ENCODE results near the gene SFXN5. TPM values are rescaled to one million over a fixed set of nuclear protein-coding genes. Genes with fewer than 3 reads are reported as not detected.
A peak's percentile ranks its signal among the peaks of the same experiment; 100 is the strongest.

The SFXN5 gene
- total RNA-seq, 1 donor from 2014 or later = 9.5 TPM

GRCh38 chr2:72994282-72994990, 77.1 kb downstream of the SFXN5 start:
- no peak overlapping the region for H3K4me3 Mint-ChIP-seq
- no peaks in the 10 kb centered on the region for H3K9me3 Mint-ChIP-seq
- intact Hi-C loops (cut with micrococcal nuclease) = loop anchor here (5.0 kb wide), 1 partner anchor 93 kb away; no protein-coding TSS in a partner anchor
- H3K4me1 Mint-ChIP-seq (ENCODE audit: low read depth) = no peaks in the 10 kb centered on the region
- no peak for DNase-seq (ENCODE audit: low spot score)
- no peaks in the 10 kb centered on the region for H3K27me3 Mint-ChIP-seq (ENCODE audit: insufficient read depth)
- H3K36me3 Mint-ChIP-seq (ENCODE audit: low read depth) = no peaks in the 10 kb centered on the region
- H3K27ac Mint-ChIP-seq = no peak overlapping the region

GRCh38 chr2:72993933-72994280, 77.6 kb downstream of the SFXN5 start:
- Mint-ChIP-seq H3K4me1 (ENCODE audit: low read depth) (no peaks in the 10 kb centered on the region), H3K9me3 (no peaks in the 10 kb centered on the region), H3K36me3 (ENCODE audit: low read depth) (no peaks in the 10 kb centered on the region), H3K27me3 (ENCODE audit: insufficient read depth) (no peaks in the 10 kb centered on the region), H3K27ac (no peak overlapping the region), H3K4me3 (no peak overlapping the region)
- intact Hi-C loops (cut with micrococcal nuclease) = loop anchor here (1.0 to 5.0 kb wide), 4 partner anchors 76 to 183 kb away; no protein-coding TSS in a partner anchor
- DNase-seq (ENCODE audit: low spot score) = no peak

GRCh38 chr2:72993147-72993932, 78.2 kb downstream of the SFXN5 start:
- peak; percentile 19 for DNase-seq (ENCODE audit: low spot score)
- intact Hi-C loops (cut with micrococcal nuclease) = loop anchor here (1.0 to 5.0 kb wide), 4 partner anchors 77 to 184 kb away; no protein-coding TSS in a partner anchor
- H3K36me3 Mint-ChIP-seq (ENCODE audit: low read depth) = no peaks in the 10 kb centered on the region
- no peak overlapping the region for H3K27ac Mint-ChIP-seq
- H3K27me3 Mint-ChIP-seq (ENCODE audit: insufficient read depth) = no peaks in the 10 kb centered on the region
- no peaks in the 10 kb centered on the region for H3K4me1 Mint-ChIP-seq (ENCODE audit: low read depth)
- no peak overlapping the region for H3K4me3 Mint-ChIP-seq
- H3K9me3 Mint-ChIP-seq = no peaks in the 10 kb centered on the region

GRCh38 chr2:72992734-72993102, 78.8 kb downstream of the SFXN5 start:
- Mint-ChIP-seq H3K27me3 (ENCODE audit: insufficient read depth) (no peaks in the 10 kb centered on the region), H3K9me3 (no peaks in the 10 kb centered on the region), H3K4me1 (ENCODE audit: low read depth) (no peaks in the 10 kb centered on the region), H3K4me3 (no peak overlapping the region), H3K36me3 (ENCODE audit: low read depth) (no peaks in the 10 kb centered on the region), H3K27ac (no peak overlapping the region)
- intact Hi-C loops (cut with micrococcal nuclease) = loop anchor here (1.0 to 5.0 kb wide), 4 partner anchors 78 to 185 kb away; no protein-coding TSS in a partner anchor
- DNase-seq (ENCODE audit: low spot score) = no peak

- DNase-seq (ENCODE audit: low spot score) = no peak
- no peaks in the 10 kb centered on the region for H3K36me3 Mint-ChIP-seq (ENCODE audit: low read depth)
- no peaks in the 10 kb centered on the region for H3K27me3 Mint-ChIP-seq (ENCODE audit: insufficient read depth)
- H3K4me1 Mint-ChIP-seq (ENCODE audit: low read depth) = no peaks in the 10 kb centered on the region
- no peaks in the 10 kb centered on the region for H3K9me3 Mint-ChIP-seq
- intact Hi-C loops (cut with micrococcal nuclease) = loop anchor here (5.0 kb wide), 1 partner anchor 95 kb away; no protein-coding TSS in a partner anchor
- no peak overlapping the region for H3K27ac Mint-ChIP-seq
- H3K4me3 Mint-ChIP-seq = no peak overlapping the region
These were observed 79.4 kb downstream of the SFXN5 start for GRCh38 chr2:72991980-72992733.

- H3K27me3 Mint-ChIP-seq (ENCODE audit: insufficient read depth) = no peaks in the 10 kb centered on the region
These were observed 80.1 kb downstream of the SFXN5 start for GRCh38 chr2:72991439-72991725.

GRCh38 chr2:72990695-72991438, 80.6 kb downstream of the SFXN5 start:
- DNase-seq (ENCODE audit: low spot score) = no peak
- no peaks in the 10 kb centered on the region for H3K36me3 Mint-ChIP-seq (ENCODE audit: low read depth)
- intact Hi-C loops (cut with micrococcal nuclease) = loop anchor here (5.0 kb wide), 1 partner anchor 96 kb away; no protein-coding TSS in a partner anchor
- H3K4me3 Mint-ChIP-seq = no peak overlapping the region
- no peak overlapping the region for H3K27ac Mint-ChIP-seq
- no peaks in the 10 kb centered on the region for H3K27me3 Mint-ChIP-seq (ENCODE audit: insufficient read depth)
- H3K4me1 Mint-ChIP-seq (ENCODE audit: low read depth) = no peaks in the 10 kb centered on the region
- no peaks in the 10 kb centered on the region for H3K9me3 Mint-ChIP-seq

More at GRCh38 chr2:72991439-72991725, 80.1 kb downstream of the SFXN5 start:
- no peaks in the 10 kb centered on the region for H3K36me3 Mint-ChIP-seq (ENCODE audit: low read depth)
- intact Hi-C loops (cut with micrococcal nuclease) = loop anchor here (5.0 kb wide), 1 partner anchor 96 kb away; no protein-coding TSS in a partner anchor
- DNase-seq (ENCODE audit: low spot score) = no peak
- no peak overlapping the region for H3K27ac Mint-ChIP-seq
- H3K9me3 Mint-ChIP-seq = no peaks in the 10 kb centered on the region
- no peaks in the 10 kb centered on the region for H3K4me1 Mint-ChIP-seq (ENCODE audit: low read depth)
- no peak overlapping the region for H3K4me3 Mint-ChIP-seq

- Mint-ChIP-seq H3K9me3 (no peaks in the 10 kb centered on the region), H3K36me3 (ENCODE audit: low read depth) (no peaks in the 10 kb centered on the region), H3K4me1 (ENCODE audit: low read depth) (no peaks in the 10 kb centered on the region), H3K27ac (no peak overlapping the region), H3K4me3 (no peak overlapping the region), H3K27me3 (ENCODE audit: insufficient read depth) (no peaks in the 10 kb centered on the region)
- intact Hi-C loops (cut with micrococcal nuclease) = loop anchor here (5.0 kb wide), 1 partner anchor 97 kb away; no protein-coding TSS in a partner anchor
- DNase-seq (ENCODE audit: low spot score) = no peak
These were observed 81.5 kb downstream of the SFXN5 start for GRCh38 chr2:72989770-72990556.

- Mint-ChIP-seq H3K27ac (no peak overlapping the region), H3K9me3 (no peaks in the 10 kb centered on the region), H3K27me3 (ENCODE audit: insufficient read depth) (peaks cover 2% of the 10 kb centered on the region), H3K4me1 (ENCODE audit: low read depth) (no peaks in the 10 kb centered on the region), H3K36me3 (ENCODE audit: low read depth) (no peaks in the 10 kb centered on the region), H3K4me3 (no peak overlapping the region)
- intact Hi-C loops (cut with micrococcal nuclease) = no loop called here
- DNase-seq (ENCODE audit: low spot score) = no peak
These were observed 82.7 kb downstream of the SFXN5 start for GRCh38 chr2:72988726-72989273.

GRCh38 chr2:72988041-72988440, 83.5 kb downstream of the SFXN5 start:
- no peak overlapping the region for H3K4me3 Mint-ChIP-seq
- no peak for DNase-seq (ENCODE audit: low spot score)
- no peak overlapping the region for H3K27ac Mint-ChIP-seq
- H3K36me3 Mint-ChIP-seq (ENCODE audit: low read depth) = no peaks in the 10 kb centered on the region
- H3K4me1 Mint-ChIP-seq (ENCODE audit: low read depth) = no peaks in the 10 kb centered on the region
- no peaks in the 10 kb centered on the region for H3K9me3 Mint-ChIP-seq
- H3K27me3 Mint-ChIP-seq (ENCODE audit: insufficient read depth) = peaks cover 2% of the 10 kb centered on the region
- intact Hi-C loops (cut with micrococcal nuclease) = no loop called here

- DNase-seq (ENCODE audit: low spot score) = no peak
- Mint-ChIP-seq H3K27ac (no peak overlapping the region), H3K36me3 (ENCODE audit: low read depth) (no peaks in the 10 kb centered on the region), H3K4me1 (ENCODE audit: low read depth) (no peaks in the 10 kb centered on the region), H3K9me3 (no peaks in the 10 kb centered on the region), H3K4me3 (no peak overlapping the region), H3K27me3 (ENCODE audit: insufficient read depth) (peaks cover 2% of the 10 kb centered on the region)
- intact Hi-C loops (cut with micrococcal nuclease) = no loop called here
These were observed 85.4 kb downstream of the SFXN5 start for GRCh38 chr2:72985891-72986683.
